IPS-18c (cell line): ENCODE results near the gene ARID3A.
"Not testable (repeated sequence)": the region's sequence is repeated elsewhere in the genome, so short reads cannot be mapped to it uniquely, and the experiment has no call there.

Experiments used
- H3K4me3 ChIP-seq: 2 replicates; pipeline ENCODE4 v1.7.0; 2013; ENCODE audit warnings: low read depth, mild to moderate bottlenecking, low read length, moderate library complexity; ENCODE audit not compliant: insufficient read depth
- H3K9me3 ChIP-seq: one replicate; pipeline ENCODE4 v1.6.1; 2013; ENCODE audit warnings: mild to moderate bottlenecking, low read length, moderate library complexity; ENCODE audit not compliant: control insufficient read depth, insufficient read depth

The ARID3A gene, protein sequence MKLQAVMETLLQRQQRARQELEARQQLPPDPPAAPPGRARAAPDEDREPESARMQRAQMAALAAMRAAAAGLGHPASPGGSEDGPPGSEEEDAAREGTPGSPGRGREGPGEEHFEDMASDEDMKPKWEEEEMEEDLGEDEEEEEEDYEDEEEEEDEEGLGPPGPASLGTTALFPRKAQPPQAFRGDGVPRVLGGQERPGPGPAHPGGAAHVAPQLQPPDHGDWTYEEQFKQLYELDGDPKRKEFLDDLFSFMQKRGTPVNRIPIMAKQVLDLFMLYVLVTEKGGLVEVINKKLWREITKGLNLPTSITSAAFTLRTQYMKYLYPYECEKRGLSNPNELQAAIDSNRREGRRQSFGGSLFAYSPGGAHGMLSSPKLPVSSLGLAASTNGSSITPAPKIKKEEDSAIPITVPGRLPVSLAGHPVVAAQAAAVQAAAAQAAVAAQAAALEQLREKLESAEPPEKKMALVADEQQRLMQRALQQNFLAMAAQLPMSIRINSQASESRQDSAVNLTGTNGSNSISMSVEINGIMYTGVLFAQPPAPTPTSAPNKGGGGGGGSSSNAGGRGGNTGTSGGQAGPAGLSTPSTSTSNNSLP

DNA sequence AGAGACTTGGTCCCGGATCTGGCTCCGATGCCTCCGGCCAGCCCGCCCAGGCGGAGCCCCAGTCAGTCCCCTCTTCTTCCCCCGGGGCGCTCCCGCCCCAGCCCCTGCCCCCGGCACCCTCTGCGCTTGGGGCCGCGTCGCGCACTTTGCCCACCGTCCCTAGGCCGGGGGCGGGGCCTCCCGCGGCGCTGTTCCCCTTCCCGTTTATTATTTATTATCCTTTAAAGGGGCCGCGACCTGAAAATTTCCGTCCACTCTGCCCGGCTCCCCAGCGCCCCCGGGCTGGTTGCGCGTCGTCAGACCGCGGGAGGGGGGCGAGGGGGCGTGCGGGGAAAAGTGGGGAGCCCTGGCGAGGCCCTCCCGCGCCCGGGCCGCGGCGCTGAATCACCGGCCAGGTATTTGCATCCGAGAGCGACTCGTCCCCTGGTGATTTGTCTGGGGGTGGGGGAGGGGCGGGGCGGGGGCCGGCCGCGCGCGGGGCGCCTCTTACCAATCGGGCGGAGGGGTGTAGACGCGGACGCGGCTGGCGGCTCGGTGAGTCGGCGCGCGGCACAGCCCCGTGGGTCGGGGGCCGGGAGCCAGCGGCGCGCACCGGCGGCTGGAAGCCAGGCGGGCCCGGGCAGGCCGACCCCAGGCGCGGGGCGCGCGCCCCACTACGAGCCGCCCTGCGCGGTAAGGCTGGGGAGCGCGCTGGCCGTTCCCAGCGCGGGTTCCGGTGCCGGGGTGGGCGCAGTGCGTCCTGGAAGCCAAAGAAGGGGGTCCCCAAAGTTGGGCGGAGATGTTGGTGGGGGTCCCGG is at the start of gene ARID3A:
Gene ARID3A (plus strand): TSS at position 510 of the 797 bp plus-strand sequence. CDS start 3,494 bp downstream, outside the sequence.
- H3K9me3 ChIP-seq = no peaks in the 10 kb centered on the region
- peak within 1 kb of the TSS; percentile 77 for H3K4me3 ChIP-seq

DNA sequence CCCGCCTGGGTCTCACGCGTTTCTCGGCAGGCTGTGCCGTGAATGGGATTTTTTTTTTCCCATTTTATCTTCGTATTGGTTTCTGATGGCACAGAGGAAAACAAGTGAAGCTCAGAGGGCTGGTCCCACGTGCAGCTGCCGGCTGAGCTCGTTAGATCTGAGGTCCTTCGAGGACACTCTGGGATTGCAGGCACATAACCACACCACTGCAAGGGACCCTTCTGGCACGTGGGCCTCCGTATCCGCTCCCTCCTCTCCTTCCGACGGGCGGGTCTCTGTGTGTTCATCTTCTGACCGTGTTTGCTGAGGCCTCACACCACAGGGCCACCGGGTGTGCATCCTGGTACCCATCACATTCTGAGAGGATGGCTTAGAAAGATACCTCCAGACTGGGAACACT is 49.7 kb upstream of the ARID3A start:
- H3K9me3 ChIP-seq = no peaks in the 10 kb centered on the region
- H3K4me3 ChIP-seq = no peak overlapping the region

DNA sequence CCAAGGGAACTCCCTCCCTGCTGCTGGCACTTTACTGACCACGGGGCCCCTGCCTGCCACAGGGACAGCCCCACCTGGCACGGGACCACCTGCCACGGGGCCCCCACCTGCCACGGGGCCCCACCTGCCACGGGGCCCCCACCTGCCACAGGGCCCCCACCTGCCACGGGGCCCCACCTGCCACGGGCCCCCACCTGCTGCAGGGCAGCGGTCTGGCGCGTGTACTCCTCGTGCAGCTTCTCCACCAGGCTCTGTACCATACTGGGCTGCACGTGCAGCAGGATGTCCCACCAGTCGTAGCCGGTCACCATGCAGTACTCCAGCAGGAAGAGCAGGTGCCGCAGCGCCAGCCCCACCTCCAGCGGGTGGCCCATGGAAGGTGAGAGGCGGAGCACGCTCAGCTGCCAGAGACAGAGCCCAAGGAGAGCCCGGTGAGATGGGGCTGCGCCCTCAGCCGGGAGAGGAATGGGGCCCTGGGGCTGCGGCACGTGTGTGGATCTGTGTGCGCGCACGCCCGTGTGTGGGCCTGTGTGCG is 49.0 kb upstream of the ARID3A start:
- no peaks in the 10 kb centered on the region for H3K9me3 ChIP-seq
- H3K4me3 ChIP-seq = no peak overlapping the region

DNA sequence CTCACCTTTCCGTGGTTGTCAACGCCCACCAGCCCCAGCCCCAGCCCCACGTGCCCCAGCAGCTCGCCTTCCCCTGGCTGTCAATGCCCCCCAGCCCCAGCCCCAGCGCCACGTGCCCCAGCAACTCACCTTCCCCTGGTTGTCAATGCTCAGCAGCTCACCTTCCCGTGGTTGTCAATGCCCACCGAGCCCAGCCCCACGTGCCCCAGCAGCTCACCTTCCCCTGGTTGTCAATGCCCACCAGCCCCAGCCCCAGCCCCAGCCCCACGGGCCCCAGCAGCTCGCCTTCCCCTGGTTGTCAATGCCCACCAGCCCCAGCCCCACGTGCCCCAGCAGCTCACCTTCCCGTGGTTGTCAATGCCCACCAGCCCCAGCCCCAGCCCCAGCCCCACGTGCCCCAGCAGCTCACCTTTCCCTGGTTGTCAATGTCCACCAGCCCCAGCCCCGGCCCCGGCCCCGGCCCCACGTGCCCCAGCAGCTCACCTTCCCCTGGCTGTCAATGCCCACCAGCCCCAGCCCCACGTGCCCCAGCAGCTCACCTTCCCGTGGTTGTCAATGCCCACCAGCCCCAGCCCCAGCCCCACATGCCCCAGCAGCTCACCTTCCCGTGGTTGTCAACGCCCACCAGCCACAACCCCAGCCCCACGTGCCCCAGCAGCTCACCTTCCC is 47.7 kb upstream of the ARID3A start:
- not testable (repeated sequence) for H3K4me3 ChIP-seq, H3K9me3 ChIP-seq

DNA sequence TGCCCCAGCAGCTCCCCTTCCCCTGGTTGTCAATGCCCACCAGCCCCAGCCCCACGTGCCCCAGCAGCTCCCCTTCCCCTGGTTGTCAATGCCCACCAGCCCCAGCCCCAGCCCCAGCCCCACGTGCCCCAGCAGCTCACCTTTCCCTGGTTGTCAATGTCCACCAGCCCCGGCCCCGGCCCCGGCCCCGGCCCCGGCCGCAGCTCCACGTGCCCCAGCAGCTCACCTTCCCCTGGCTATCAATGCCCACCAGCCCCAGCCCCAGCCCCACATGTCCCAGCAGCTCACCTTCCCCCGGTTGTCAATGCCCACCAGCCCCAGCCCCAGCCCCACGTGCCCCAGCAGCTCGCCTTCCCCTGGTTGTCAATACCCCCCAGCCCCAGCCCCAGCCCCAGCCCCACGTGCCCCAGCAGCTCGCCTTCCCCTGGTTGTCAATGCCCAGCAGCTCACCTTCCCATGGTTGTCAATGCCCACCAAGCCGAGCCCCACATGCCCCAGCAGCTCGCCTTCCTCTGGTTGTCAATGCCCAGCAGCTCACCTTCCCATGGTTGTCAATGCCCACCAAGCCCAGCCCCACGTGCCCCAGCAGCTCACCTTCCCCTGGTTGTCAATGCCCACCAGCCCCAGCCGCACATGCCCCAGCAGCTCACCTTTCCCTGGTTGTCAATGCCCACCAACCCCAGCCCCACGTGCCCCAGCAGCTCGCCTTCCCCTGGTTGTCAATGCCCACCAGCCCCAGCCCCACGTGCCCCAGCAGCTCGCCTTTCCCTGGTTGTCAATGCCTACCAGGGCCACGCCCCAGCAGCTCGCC is 46.9 kb upstream of the ARID3A start:
- H3K4me3 ChIP-seq, H3K9me3 ChIP-seq: not testable (repeated sequence)

DNA sequence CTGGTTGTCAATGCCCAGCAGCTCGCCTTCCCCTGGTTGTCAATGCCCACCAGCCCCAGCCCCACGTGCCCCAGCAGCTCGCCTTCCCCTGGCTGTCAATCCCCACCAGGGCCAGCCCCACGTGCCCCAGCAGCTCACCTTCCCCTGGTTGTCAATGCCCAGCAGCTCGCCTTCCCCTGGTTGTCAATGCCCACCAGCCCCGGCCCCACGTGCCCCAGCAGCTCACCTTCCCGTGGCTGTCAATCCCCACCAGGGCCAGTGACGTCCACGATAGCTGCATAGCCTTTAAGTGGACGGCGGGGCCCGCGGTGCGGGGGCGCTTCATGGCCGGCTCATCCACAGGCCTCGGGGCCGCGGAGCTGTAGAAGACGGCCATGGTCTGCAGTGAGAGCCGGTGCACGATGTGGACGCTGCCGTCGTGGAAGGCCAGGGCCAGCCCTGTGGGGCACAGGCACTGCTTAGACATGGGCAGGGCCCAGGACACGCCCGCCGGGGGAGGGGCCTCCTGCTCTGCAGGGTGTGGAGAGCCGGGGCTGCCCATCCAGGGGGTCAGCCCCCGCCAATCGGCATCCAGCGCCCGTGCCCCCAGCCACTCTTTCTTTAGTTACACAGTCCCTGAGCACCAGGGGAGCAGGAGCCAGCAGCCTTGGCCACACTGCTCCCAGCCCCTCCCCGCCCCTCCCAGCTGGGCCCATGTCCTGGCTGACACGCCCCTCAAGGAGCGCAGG is 46.0 kb upstream of the ARID3A start:
- Histone ChIP-seq H3K4me3 (no peak overlapping the region), H3K9me3 (peaks cover 2% of the 10 kb centered on the region)

DNA sequence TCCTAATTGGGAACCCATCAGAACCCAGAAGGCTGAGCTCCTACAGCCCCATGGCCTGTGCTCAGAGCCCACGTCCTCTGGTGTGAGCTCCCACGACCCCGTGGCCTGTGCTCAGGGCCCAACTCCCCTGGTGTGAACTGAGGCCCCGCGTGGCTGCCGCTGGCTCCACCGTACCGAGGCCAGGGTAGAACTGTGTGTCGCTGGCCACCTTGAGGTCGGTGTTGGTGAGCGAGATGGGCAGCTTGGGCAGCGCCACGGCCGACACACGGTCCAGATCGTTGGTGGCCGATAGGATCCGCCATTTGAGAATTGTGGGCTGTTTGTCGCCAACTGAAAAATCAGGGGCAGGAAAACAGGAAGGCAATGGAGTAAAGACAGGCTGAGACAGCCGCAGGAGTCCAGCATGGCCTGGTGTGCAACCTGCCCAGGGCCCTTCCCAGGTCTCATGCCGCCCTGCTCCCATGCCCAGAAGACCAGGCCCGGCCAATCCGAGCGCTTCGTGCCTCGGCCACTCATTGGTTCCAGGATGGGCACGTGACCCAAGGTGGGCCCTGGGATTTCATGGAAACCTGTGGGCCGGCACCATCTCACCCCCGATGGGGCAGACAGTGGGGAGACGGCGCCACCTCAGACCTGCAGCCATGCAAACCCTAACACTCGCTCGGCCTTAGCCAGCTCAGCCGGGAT is 44.3 kb upstream of the ARID3A start:
- H3K9me3 ChIP-seq = peaks cover 2% of the 10 kb centered on the region
- no peak overlapping the region for H3K4me3 ChIP-seq

DNA sequence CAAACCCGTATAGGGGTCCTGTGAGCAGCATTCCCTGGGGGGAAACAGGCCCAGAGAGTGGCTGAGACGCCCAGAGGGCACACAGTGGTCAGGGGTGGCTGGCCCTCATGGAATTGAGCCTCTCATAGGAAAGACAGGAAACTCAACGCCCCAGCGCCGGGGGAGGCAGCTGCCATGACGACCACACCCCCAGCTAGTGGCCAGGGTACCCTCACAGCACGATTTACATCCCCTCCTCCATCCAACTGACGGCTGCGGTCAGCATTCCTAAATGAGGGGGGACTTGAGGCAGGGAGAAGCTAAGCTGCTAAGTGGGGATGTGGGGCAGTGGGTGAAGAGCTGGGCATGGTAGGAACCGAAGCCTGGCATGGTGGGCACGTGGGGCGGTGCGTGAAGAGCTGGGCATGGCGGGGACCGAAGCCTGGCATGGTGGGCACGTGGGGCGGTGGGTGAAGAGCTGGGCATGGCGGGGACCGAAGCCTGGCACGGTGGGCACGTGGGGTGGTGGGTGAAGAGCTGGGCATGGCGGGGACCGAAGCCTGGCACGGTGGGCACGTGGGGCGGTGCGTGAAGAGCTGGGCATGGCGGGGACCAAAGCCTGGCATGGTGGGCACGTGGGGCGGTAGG is 42.9 kb upstream of the ARID3A start:
- H3K4me3 ChIP-seq = no peak overlapping the region
- peaks cover 2% of the 10 kb centered on the region for H3K9me3 ChIP-seq

DNA sequence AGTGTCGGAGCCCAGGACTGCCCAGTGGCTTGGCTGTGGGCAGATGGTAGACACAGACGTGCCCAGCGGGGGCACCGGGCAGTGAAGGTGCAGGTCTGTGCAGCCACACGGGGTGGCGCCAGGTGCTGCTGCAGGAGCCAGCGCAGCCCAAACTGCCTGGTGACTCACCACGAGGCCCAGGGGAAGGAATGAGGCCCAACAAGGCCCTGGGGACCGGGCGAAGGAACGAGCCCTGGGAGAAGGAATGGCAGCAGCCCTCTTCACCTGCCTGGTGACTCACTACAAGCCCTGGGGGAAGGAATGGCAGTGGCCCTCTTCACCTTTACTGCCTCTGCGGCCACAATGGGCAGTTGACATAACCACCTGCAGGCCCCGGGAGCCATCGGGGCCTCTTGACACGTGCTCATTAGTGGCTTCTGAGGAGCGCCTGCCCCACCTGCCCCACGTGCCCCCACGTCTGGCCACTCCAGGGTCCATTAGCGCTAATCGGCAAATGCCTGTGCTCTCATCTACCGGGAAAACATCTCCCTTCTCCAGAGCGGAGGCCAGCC is 42.1 kb upstream of the ARID3A start:
- Histone ChIP-seq H3K9me3 (peaks cover 2% of the 10 kb centered on the region), H3K4me3 (no peak overlapping the region)

DNA sequence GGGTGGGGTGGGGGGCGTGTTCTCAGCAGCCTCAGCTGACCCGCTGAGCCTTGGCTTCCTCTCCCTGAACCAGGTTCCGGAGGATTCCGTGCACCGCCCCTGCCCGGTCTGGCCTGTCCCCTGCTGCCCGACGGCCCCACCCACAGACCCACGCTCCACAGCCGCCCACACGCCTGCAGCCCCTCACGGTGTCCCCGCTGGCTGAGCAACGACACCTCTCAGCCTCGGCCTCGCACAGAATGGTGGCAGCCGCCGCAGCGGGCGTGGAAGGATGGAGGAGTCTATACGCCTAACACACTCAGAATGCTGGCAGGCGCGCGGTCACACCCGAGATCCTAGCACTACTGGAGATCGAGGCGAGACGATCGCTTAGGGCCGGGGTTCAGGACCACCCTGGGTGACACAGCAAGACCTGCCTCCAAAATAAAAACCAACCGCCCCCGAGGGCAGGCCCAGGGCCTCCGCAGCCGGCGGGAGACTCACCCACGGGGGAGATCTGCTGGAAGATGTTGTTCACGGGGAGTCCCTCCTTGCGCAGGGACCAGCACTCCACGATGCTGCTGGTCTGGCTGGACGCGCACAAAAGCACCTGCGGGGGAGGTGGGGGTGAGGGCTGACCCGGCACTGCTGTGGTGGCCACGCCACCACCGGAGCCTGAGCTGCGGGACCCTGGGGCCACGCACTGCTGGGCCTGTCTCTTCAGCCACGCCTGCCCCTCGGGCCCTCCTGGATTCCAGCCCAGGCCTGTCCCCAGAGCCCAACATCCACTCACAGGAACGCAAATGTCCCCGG is 41.2 kb upstream of the ARID3A start:
- no peak overlapping the region for H3K4me3 ChIP-seq
- peaks cover 2% of the 10 kb centered on the region for H3K9me3 ChIP-seq

DNA sequence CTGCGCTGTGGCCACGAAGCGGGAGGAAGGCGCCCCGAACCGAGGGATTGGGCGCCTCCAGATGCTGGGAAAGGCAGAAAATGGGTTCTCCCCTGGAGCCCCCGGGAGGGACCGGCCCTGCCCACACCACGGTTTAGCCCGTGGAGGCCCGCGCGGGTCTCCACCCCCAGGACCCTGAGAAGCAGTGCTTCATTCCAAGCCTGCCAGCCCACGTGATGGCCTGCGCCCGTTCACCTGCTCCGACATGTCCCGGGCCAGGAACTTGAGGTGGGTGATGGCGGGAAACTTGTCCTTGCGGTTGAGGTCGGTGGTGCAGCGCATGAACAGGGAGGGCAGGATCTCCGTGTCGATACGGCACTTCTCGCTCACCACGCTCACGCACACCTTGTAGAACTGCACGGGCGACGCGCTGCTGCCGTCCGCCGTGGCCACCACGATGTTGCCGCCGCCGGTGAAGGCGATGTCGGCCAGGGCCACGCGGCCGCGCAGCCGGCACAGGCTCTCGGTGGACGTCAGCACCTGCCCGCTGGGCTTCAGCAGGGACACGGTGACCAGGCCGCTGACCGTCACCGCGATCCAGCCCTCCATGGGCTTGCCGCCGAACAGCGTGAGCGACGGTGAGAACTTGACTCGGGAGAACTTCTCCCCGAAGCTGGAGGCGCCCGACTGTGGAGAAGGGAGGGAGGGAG is 40.2 kb upstream of the ARID3A start:
- Histone ChIP-seq H3K4me3 (no peak overlapping the region), H3K9me3 (peaks cover 2% of the 10 kb centered on the region)

DNA sequence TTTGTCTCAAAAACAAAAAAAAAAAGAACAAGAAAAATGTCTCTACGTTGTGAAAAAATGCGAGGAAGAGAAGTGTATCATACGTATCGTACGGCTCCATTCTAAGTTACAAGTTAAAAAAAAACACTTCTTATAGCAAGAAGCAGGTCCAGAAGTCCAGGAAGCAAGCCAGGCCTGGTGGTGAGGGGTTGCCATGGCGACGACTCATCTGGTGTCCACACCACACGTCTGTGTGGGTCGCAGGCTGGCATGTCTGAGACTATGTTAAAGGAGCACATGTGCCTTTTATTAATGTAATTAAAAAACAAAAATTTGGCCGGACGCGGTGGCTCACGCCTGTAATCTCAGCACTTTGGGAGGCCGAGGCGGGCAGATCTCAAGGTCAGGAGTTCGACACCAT is 38.8 kb upstream of the ARID3A start:
- H3K4me3 ChIP-seq = no peak overlapping the region
- H3K9me3 ChIP-seq = peaks cover 2% of the 10 kb centered on the region

DNA sequence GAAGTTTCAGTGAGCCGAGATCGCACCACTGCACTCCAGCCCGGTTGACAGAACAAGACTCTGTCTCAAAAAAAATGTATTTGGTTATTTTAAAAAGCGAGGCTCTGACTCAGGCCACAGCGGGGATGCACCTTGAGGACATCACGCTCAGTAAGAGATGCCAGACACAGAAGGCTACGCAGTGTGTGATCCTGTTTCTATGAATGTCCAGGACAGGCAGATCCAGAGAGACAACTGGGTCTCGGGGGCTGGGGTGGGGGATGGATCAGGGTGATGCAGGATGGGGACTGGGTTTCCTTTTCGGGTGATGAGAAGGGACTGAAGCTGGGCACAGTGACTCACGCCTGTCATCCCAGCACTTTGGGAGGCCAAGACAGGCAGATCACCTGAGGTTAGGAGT is 38.2 kb upstream of the ARID3A start:
- no peak overlapping the region for H3K4me3 ChIP-seq

More for the DNA sequence above, 38.2 kb upstream of the ARID3A start:
- peaks cover 2% of the 10 kb centered on the region for H3K9me3 ChIP-seq
